ENCODE measurements around the gene CCDC152.

GRCh38 chr5:42813533-42813932 is 56.9 kb downstream of the CCDC152 start:
- no peak for TF ChIP-seq CTCF (conservative IDR thresholded peaks at IDR 0.05)
- no peak for TF ChIP-seq ZFX (IDR thresholded peaks at IDR 0.05)

All from C4-2B (cell line).